Left renal pelvis (tissue), 4 donors: ENCODE results near the gene SLC22A23. TPM values are rescaled to one million over a fixed set of nuclear protein-coding genes. Genes with fewer than 3 reads are reported as not detected.

ENCODE experiments used
- DNase-seq, 4 donors: peaks; one replicate each; pipeline ENCODE4 v3.0.0-alpha.2; 2013; ENCODE audit warnings: low read depth in 4 of 4, low spot score in 3 of 4
- polyA plus RNA-seq, 4 donors: library from polyadenylated mRNA; unstranded; fragments of 120-200 nt; gene quantifications; one replicate each; pipeline ENCODE4 v1.2.1, GENCODE V29; 2013; ENCODE audit not compliant: insufficient read length in 4 of 4

The SLC22A23 gene
- polyA plus RNA-seq, 4 donors = 3.3 to 13.7 (median 11.0) TPM

- no peak for DNase-seq
These were observed 83.8 kb downstream of the SLC22A23 start for GRCh38 chr6:3372912-3373554.

- no peak for DNase-seq
These were observed 84.5 kb downstream of the SLC22A23 start for GRCh38 chr6:3372184-3372846.

- no peak for DNase-seq
These were observed 85.5 kb downstream of the SLC22A23 start for GRCh38 chr6:3371222-3371949.

- DNase-seq = no peak
These were observed 86.3 kb downstream of the SLC22A23 start for GRCh38 chr6:3370361-3371221.

- no peak for DNase-seq
These were observed 86.9 kb downstream of the SLC22A23 start for GRCh38 chr6:3369985-3370360.

- no peak for DNase-seq
These were observed 88.2 kb downstream of the SLC22A23 start for GRCh38 chr6:3368685-3369084.

GRCh38 chr6:3367630-3368029 is 89.2 kb downstream of the SLC22A23 start:
- no peak for DNase-seq

- DNase-seq = no peak
These were observed 90.0 kb downstream of the SLC22A23 start for GRCh38 chr6:3366596-3367413.

- DNase-seq = no peak
These were observed 92.5 kb downstream of the SLC22A23 start for GRCh38 chr6:3364391-3364790.

- DNase-seq = no peak
These were observed 93.4 kb downstream of the SLC22A23 start for GRCh38 chr6:3363296-3364025.

- DNase-seq = no peak
These were observed 95.4 kb downstream of the SLC22A23 start for GRCh38 chr6:3361312-3362037.

- no peak for DNase-seq
These were observed 96.2 kb downstream of the SLC22A23 start for GRCh38 chr6:3360727-3361045.

- DNase-seq = no peak
These were observed 96.7 kb downstream of the SLC22A23 start for GRCh38 chr6:3359973-3360726.

GRCh38 chr6:3359101-3359752 is 97.6 kb downstream of the SLC22A23 start:
- no peak for DNase-seq

GRCh38 chr6:3358413-3359100 is 98.3 kb downstream of the SLC22A23 start:
- DNase-seq = no peak

- DNase-seq = no peak
These were observed 99.2 kb downstream of the SLC22A23 start for GRCh38 chr6:3357678-3358077.

- no peak for DNase-seq
These were observed 99.9 kb downstream of the SLC22A23 start for GRCh38 chr6:3356824-3357420.
